Stomach smooth muscle (tissue), 2 donors: Measurements from ENCODE around the gene KHNYN.

Experiments
- H3K27ac ChIP-seq: one replicate; pipeline ENCODE4 v1.7.0; 2013; ENCODE audit warnings: mild to moderate bottlenecking, low read length, inconsistent platforms
- H3K27me3 ChIP-seq, 2 donors: one replicate each; pipeline ENCODE4 v1.7.0; 2013; ENCODE audit warnings: low read length in 2 of 2; ENCODE audit not compliant: insufficient read depth in 2 of 2, control insufficient read depth in 1 of 2
- H3K36me3 ChIP-seq, 2 donors: one replicate each; pipeline ENCODE4 v1.7.0; 2013; ENCODE audit warnings: low read length in 2 of 2; ENCODE audit not compliant: control insufficient read depth in 2 of 2, insufficient read depth in 2 of 2
- H3K4me1 ChIP-seq: one replicate; pipeline ENCODE4 v1.7.0; 2013; ENCODE audit warnings: low read length; ENCODE audit not compliant: control insufficient read depth, insufficient read depth
- H3K4me3 ChIP-seq, 2 donors: one replicate each; pipeline ENCODE4 v1.7.0; 2013; ENCODE audit warnings: low read length in 2 of 2
- H3K9ac ChIP-seq, 2 donors: one replicate each; pipeline ENCODE4 v1.7.0; 2013; ENCODE audit warnings: low read length in 2 of 2, mild to moderate bottlenecking in 1 of 2
- H3K9me3 ChIP-seq, 2 donors: one replicate each; pipeline ENCODE4 v1.7.0; 2013; ENCODE audit warnings: low read length in 2 of 2; ENCODE audit not compliant: control insufficient read depth in 2 of 2
- donor health status: healthy.
- donor health status: Pancreatic carcinoma.

KHNYN gene

GRCh38 chr14:24403294-24403998 lies 26.3 kb upstream of the KHNYN start:
- H3K36me3 ChIP-seq: peaks cover 0 to 7% of the 10 kb centered on the region in 2 donors
- H3K27me3 ChIP-seq: no peaks in the 10 kb centered on the region
- H3K9ac ChIP-seq: no peak overlapping the region
- no peaks in the 10 kb centered on the region for H3K9me3 ChIP-seq
- H3K27ac ChIP-seq: no peak overlapping the region
- H3K4me1 ChIP-seq: peaks cover 30% of the 10 kb centered on the region
- peak overlapping the region in 1 of 2 donors; percentile 10 for H3K4me3 ChIP-seq

- Histone ChIP-seq H3K36me3 (peaks cover 3 to 12% of the 10 kb centered on the region in 2 donors), H3K4me1 (peaks cover 22% of the 10 kb centered on the region), H3K27me3 (no peaks in the 10 kb centered on the region), H3K9me3 (no peaks in the 10 kb centered on the region), H3K4me3 (no peak overlapping the region), H3K9ac (no peak overlapping the region), H3K27ac (peak overlapping the region; percentile 11)
These were observed 24.9 kb upstream of the KHNYN start for GRCh38 chr14:24404814-24405213.

DNA sequence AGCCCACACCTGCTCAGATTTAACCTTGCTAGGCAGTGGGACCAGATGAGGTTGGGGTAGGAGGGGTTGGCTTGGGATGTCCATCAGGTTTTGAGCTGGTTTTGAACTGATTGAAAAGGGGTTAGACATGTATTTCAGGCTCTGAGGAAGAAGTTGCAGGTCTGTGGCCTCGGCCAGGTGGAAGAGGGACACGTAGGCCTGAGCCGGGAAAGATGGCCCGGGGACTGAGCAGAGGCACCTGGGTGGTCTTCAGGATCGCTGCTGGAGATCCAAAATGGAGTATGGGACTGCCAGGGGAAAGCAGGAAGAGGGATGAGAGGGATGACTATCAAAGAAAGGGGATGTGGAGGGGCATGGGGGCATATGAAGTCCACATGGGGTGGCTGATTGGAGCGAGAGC lies 23.3 kb upstream of the KHNYN start:
- Histone ChIP-seq H3K27me3 (no peaks in the 10 kb centered on the region), H3K4me1 (peaks cover 13% of the 10 kb centered on the region), H3K9ac (no peak overlapping the region), H3K4me3 (no peak overlapping the region), H3K36me3 (peaks cover 3 to 22% of the 10 kb centered on the region in 2 donors), H3K9me3 (no peaks in the 10 kb centered on the region), H3K27ac (no peak overlapping the region)

DNA sequence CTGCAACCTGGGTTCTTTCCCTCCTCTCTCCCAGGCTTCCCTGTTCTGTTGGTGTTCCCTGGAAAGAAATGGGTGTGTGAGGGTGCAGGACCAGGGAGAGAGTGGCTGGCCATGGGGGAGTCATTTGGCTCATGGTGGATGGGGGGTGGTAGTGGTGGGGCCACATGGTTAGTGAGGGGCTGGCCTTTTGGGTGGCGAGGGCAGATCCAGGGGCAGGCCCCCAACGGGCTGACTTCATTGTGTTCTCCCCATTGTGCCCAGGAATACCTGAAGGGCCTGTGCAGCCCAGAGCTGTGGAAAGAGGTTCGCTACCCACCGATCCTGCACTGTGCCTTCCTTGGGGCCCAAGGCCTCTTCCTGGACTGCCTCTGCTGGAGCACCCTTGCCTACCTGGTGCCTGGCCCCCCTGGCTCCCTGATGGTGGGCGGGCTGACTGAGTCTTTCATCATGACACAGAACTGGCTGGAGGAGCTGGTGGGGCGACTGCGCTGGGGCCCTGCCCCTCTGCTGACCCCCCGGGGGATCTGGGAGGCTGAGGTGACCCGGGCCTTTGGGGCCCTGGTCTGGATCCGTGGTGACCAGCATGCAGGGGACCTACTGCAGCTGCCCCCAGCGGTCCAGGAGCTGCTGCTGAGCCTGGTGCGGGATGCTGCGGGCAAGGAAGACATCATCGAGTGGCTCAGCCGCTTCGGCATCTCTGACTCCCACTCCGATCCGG lies 22.0 kb upstream of the KHNYN start:
- H3K4me3 ChIP-seq: no peak overlapping the region
- H3K4me1 ChIP-seq: peaks cover 10% of the 10 kb centered on the region
- H3K9ac ChIP-seq: no peak overlapping the region
- no peaks in the 10 kb centered on the region for H3K27me3 ChIP-seq
- H3K36me3 ChIP-seq: peaks cover 3 to 24% of the 10 kb centered on the region in 2 donors
- H3K9me3 ChIP-seq: no peaks in the 10 kb centered on the region
- H3K27ac ChIP-seq: no peak overlapping the region

DNA sequence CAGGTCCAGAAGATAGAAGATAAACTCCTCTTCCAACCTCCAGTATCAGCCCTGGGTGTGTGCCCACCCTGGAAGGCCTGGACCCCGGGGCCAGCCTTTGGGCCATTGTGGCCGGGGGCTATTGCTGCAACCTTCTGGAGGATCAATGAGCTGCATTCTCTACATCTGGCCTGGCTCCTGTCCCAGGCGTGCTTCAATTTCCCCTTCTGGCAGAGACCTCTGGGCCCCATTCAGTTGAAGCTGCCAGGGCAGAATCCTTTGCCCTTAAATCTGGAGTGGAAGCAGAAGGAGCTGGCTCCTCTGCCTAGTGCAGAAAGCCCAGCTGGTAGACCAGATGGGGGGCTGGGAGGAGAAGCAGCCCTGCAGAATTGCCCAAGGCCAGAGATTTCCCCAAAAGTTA lies 21.0 kb upstream of the KHNYN start:
- Histone ChIP-seq H3K36me3 (peaks cover 3 to 29% of the 10 kb centered on the region in 2 donors), H3K27me3 (no peaks in the 10 kb centered on the region), H3K27ac (no peak overlapping the region), H3K4me3 (no peak overlapping the region), H3K9ac (no peak overlapping the region), H3K4me1 (peaks cover 4% of the 10 kb centered on the region), H3K9me3 (no peaks in the 10 kb centered on the region)

DNA sequence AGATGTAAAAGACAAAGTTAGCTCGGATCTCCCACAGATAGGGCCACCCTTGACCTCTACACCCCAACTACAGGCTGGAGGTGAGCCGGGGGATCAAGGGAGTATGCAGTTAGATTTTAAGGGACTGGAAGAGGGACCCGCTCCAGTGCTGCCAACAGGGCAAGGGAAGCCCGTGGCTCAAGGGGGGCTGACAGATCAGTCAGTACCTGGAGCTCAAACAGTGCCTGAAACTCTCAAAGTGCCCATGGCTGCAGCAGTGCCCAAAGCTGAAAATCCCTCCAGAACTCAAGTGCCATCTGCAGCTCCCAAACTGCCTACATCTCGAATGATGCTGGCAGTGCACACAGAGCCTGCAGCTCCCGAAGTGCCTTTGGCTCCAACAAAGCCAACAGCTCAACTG lies 20.6 kb upstream of the KHNYN start:
- Histone ChIP-seq H3K27me3 (no peaks in the 10 kb centered on the region), H3K4me3 (no peak overlapping the region), H3K9ac (no peak overlapping the region), H3K36me3 (peaks cover 3 to 33% of the 10 kb centered on the region in 2 donors), H3K27ac (no peak overlapping the region), H3K9me3 (no peaks in the 10 kb centered on the region), H3K4me1 (peaks cover 4% of the 10 kb centered on the region)

- peaks cover 3 to 38% of the 10 kb centered on the region in 2 donors for H3K36me3 ChIP-seq
- no peak overlapping the region for H3K9ac ChIP-seq
- H3K27ac ChIP-seq: no peak overlapping the region
These were observed 19.8 kb upstream of the KHNYN start for GRCh38 chr14:24409956-24410355.

DNA sequence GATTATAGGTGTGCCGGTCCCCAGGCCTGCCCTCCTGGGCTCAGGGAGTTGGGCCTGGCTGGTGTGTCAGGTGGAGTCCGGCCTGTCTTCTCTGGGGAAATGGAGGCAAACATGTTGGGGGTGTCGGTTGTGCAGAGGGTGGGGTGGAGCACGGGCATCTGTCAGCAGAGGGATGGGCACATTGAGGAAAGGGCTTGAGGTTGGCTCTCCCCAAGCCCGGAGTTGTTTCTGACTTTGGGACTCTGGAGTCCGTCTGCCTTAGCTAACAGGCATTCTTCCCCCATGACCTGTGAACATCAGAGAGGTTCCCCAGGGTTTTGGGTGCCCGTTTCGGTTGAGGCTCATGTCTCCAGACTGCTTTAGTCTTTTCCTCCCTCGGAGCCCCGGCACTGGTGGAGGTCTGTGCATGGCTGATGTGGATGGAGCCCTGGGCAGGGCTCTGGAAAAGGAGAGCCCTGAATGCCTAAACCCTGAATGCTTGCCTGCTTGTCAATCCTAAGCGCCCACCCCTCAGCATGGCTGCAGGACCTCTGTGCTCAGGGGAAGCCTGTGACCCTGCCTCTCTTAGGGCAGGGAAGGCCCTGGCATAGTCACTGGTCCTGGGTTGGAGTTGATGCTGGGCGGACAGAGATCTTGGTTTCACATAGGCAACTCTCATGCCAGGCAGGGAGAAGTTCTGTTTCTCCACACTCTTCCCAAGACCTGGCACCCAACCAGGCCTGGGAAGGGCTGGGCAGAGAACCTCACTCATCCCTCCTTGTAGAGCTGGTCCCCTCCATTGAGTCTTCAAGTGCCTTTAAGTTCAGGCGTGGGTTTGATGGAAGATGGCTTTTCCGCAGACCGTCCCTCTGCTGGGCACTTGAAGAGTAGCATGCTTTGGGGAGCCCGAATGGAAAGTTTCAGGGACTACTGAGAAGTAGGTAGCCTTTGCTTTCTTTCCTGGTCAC lies 18.0 kb upstream of the KHNYN start:
- H3K4me3 ChIP-seq: no peak overlapping the region
- H3K9me3 ChIP-seq: no peaks in the 10 kb centered on the region
- H3K27me3 ChIP-seq: no peaks in the 10 kb centered on the region
- no peaks in the 10 kb centered on the region for H3K4me1 ChIP-seq
- no peak overlapping the region for H3K27ac ChIP-seq
- no peak overlapping the region for H3K9ac ChIP-seq
- peaks cover 3 to 43% of the 10 kb centered on the region in 2 donors for H3K36me3 ChIP-seq

More at GRCh38 chr14:24409956-24410355, 19.8 kb upstream of the KHNYN start:
- Histone ChIP-seq H3K4me1 (no peaks in the 10 kb centered on the region), H3K4me3 (no peak overlapping the region), H3K9me3 (no peaks in the 10 kb centered on the region), H3K27me3 (no peaks in the 10 kb centered on the region)

- Histone ChIP-seq H3K36me3 (peaks cover 3 to 31% of the 10 kb centered on the region in 2 donors), H3K4me3 (no peak overlapping the region), H3K27ac (no peak overlapping the region), H3K27me3 (no peaks in the 10 kb centered on the region), H3K4me1 (peaks cover 3% of the 10 kb centered on the region), H3K9me3 (no peaks in the 10 kb centered on the region), H3K9ac (no peak overlapping the region)
These were observed 15.7 kb upstream of the KHNYN start for GRCh38 chr14:24414077-24414476.

DNA sequence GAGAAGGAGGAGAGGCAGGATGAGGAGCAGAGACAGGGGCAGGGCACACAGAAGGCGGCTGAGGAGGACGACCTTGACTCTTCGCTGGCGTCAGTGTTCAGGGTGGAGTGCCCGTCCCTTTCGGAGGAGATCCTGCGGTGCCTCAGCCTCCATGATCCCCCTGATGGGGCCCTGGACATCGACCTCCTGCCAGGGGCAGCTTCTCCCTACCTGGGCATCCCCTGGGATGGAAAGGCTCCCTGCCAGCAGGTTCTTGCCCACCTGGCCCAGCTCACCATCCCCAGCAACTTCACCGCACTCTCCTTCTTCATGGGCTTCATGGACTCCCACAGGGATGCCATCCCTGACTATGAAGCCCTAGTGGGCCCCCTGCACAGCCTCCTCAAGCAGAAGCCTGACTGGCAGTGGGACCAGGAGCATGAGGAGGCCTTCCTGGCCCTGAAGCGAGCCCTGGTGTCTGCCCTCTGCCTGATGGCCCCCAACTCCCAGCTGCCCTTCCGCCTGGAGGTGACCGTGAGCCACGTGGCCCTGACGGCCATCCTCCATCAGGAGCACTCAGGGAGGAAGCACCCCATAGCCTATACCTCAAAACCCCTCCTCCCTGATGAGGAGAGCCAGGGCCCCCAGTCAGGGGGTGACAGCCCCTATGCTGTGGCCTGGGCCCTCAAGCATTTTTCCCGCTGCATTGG lies 14.9 kb upstream of the KHNYN start:
- peaks cover 0 to 31% of the 10 kb centered on the region in 2 donors for H3K36me3 ChIP-seq
- H3K9ac ChIP-seq: no peak overlapping the region
- H3K4me3 ChIP-seq: no peak overlapping the region
- no peaks in the 10 kb centered on the region for H3K9me3 ChIP-seq
- H3K27me3 ChIP-seq: no peaks in the 10 kb centered on the region
- H3K27ac ChIP-seq: no peak overlapping the region
- peaks cover 3% of the 10 kb centered on the region for H3K4me1 ChIP-seq
